Ishikawa (cell line): Measurements from ENCODE around the gene PFKP.

ENCODE experiments used
- CEBPB ChIP-seq: IDR thresholded peaks from 2 replicates; pipeline ENCODE4 v1.6.1; 2012
- CREB1 ChIP-seq: IDR thresholded peaks from 2 replicates; pipeline ENCODE4 v1.6.1; 2012; ENCODE audit warnings: low read depth
- EGR1 ChIP-seq: IDR thresholded peaks from 2 replicates; pipeline ENCODE4 v1.6.1; 2012
- EP300 ChIP-seq: IDR thresholded peaks from 2 replicates; pipeline ENCODE4 v1.6.1; 2012; ENCODE audit warnings: borderline replicate concordance
- FOXM1 ChIP-seq: IDR thresholded peaks from 2 replicates; pipeline ENCODE4 v1.6.1; 2012; ENCODE audit warnings: low read depth, borderline replicate concordance
- NFIC ChIP-seq: IDR thresholded peaks from 2 replicates; pipeline ENCODE4 v1.6.1; 2012
- RAD21 ChIP-seq: IDR thresholded peaks from 2 replicates; pipeline ENCODE4 v1.6.1; 2012; ENCODE audit warnings: low read depth
- TAF1 ChIP-seq: IDR thresholded peaks from 2 replicates; pipeline ENCODE4 v1.6.1; 2012; ENCODE audit warnings: low read depth, mild to moderate bottlenecking
- TCF12 ChIP-seq: IDR thresholded peaks from 2 replicates; pipeline ENCODE4 v1.6.1; 2012; ENCODE audit warnings: low read depth
- TEAD4 ChIP-seq: IDR thresholded peaks from 2 replicates; pipeline ENCODE4 v1.6.1; 2012
- YY1 ChIP-seq: IDR thresholded peaks from 2 replicates; pipeline ENCODE4 v1.6.1; 2012; ENCODE audit warnings: low read depth
- ZBTB7A ChIP-seq: IDR thresholded peaks from 2 replicates; pipeline ENCODE4 v1.6.1; 2012; ENCODE audit warnings: low read depth
- TF ChIP-seq, protein P1 (sequence below): IDR thresholded peaks from 2 replicates; pipeline ENCODE4 v1.6.1; 2012
- TF ChIP-seq, protein P2 (sequence below): IDR thresholded peaks from 2 replicates; pipeline ENCODE4 v1.6.1; 2012; ENCODE audit warnings: low read depth, mild to moderate bottlenecking
- TF ChIP-seq, protein P3 (sequence below): IDR thresholded peaks from 2 replicates; pipeline ENCODE4 v1.6.1; 2012

PFKP gene

DNA sequence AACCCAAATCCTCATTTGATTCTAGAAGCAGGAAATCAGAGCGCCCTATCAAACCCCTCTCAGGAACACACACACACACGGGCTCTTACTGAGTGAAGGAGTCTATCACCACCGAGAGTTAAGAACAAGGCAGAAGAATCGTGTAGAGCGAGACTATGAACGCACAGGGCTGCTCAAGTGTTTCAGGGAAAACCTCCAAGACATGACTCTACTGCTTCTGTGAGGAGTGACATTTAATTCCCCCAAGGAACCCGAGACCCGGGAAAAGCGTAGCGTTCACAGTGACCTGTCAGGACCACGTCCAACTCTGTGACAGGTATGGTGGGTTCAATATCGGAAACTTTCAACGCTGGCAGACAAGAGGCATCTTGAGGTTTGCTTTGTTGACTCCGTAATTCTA lies 83.6 kb downstream of the PFKP start:
- TF ChIP-seq EP300 (no peak), EGR1 (no peak), NFIC (no peak), ZBTB7A (no peak), TEAD4 (no peak), TAF1 (no peak)
- TF ChIP-seq, protein P1, sequence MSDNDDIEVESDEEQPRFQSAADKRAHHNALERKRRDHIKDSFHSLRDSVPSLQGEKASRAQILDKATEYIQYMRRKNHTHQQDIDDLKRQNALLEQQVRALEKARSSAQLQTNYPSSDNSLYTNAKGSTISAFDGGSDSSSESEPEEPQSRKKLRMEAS, result no peak
- TF ChIP-seq, protein P2, sequence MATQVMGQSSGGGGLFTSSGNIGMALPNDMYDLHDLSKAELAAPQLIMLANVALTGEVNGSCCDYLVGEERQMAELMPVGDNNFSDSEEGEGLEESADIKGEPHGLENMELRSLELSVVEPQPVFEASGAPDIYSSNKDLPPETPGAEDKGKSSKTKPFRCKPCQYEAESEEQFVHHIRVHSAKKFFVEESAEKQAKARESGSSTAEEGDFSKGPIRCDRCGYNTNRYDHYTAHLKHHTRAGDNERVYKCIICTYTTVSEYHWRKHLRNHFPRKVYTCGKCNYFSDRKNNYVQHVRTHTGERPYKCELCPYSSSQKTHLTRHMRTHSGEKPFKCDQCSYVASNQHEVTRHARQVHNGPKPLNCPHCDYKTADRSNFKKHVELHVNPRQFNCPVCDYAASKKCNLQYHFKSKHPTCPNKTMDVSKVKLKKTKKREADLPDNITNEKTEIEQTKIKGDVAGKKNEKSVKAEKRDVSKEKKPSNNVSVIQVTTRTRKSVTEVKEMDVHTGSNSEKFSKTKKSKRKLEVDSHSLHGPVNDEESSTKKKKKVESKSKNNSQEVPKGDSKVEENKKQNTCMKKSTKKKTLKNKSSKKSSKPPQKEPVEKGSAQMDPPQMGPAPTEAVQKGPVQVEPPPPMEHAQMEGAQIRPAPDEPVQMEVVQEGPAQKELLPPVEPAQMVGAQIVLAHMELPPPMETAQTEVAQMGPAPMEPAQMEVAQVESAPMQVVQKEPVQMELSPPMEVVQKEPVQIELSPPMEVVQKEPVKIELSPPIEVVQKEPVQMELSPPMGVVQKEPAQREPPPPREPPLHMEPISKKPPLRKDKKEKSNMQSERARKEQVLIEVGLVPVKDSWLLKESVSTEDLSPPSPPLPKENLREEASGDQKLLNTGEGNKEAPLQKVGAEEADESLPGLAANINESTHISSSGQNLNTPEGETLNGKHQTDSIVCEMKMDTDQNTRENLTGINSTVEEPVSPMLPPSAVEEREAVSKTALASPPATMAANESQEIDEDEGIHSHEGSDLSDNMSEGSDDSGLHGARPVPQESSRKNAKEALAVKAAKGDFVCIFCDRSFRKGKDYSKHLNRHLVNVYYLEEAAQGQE, result no peak
- TF ChIP-seq, protein P3, sequence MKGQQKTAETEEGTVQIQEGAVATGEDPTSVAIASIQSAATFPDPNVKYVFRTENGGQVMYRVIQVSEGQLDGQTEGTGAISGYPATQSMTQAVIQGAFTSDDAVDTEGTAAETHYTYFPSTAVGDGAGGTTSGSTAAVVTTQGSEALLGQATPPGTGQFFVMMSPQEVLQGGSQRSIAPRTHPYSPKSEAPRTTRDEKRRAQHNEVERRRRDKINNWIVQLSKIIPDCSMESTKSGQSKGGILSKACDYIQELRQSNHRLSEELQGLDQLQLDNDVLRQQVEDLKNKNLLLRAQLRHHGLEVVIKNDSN, result no peak

- TF ChIP-seq EP300, result peak; percentile 42; the same call in 1 of the 2 replicates
- no peak for TF ChIP-seq EGR1
- peak; percentile 33; the same call in 1 of the 2 replicates for TF ChIP-seq NFIC
- TF ChIP-seq CREB1, result no peak
- peak; percentile 46 for TF ChIP-seq TCF12
- peak; percentile 27; the same call in 1 of the 2 replicates for TF ChIP-seq TEAD4
- TF ChIP-seq, protein P3, result no peak
- no peak for TF ChIP-seq YY1
- no peak for TF ChIP-seq ZBTB7A
Measured at GRCh38 chr10:3151889-3152565, 84.7 kb downstream of the PFKP start.

DNA sequence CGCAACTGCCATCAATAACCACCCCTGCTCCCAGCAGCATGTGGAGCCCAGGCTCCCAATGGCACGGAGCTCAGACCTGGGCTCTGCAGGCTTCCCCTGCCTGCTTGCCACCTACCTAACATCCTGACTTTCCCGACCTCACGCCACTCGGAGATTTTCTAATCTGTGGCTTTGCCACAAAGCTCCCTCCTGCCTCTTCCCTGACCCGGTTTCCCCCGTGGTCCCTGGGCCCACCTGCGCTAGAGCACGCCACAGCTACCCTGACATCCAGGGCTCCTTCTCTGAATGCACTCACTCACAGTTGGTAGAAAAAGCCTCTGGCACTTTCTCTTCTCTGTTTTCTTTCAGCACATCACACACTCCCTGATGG lies 85.2 kb downstream of the PFKP start:
- no peak for TF ChIP-seq EGR1
- TF ChIP-seq NFIC, result no peak
- TF ChIP-seq CREB1, result no peak
- TF ChIP-seq TCF12, result no peak
- TF ChIP-seq, protein P2, result no peak
- no peak for TF ChIP-seq FOXM1
- TF ChIP-seq, protein P1, result no peak
- no peak for TF ChIP-seq YY1
- no peak for TF ChIP-seq TAF1
- no peak for TF ChIP-seq CEBPB
- TF ChIP-seq EP300, result no peak
- TF ChIP-seq, protein P3, result no peak
- TF ChIP-seq RAD21, result no peak
- no peak for TF ChIP-seq ZBTB7A
- no peak for TF ChIP-seq TEAD4

DNA sequence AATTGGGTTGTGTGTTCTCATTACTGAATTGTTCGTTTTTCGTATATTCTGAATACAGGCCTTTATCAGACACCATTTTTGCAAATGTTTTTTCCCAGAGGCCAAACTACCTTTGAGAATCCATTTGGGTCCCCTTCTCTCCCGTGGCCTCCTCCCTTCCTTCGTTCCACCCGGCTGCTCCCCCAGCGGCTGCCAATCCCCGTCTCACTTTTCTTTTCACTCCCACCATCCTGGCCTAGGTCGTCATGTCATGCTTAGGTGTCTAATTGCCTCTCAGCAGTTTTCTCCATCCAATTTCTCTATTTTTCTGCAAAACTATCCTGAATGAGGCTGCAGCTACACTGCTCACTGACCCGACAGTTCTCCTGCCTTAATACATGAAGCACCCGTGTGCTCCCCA lies 87.3 kb downstream of the PFKP start:
- TF ChIP-seq, protein P3, result no peak
- TF ChIP-seq EGR1 (no peak), TAF1 (no peak)
- TF ChIP-seq, protein P1, result no peak

DNA sequence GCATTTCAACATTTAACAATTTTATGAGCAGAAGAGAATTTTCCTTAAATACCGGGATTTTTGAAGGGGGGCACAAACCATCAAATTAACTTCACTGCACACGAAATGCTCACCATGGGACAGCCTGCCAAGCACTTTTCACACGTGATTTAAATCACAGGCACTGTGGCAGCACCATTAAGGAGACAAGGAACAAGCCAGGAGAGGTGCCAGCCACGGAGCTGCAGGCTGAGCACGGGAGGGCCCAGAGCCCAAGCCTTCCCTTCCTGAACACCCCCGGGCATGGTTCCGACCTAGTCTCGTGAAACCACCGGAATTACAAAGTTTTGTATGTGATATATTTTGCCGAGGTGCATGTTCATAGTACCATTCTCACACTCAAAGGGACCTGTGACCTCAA lies 91.8 kb downstream of the PFKP start:
- TF ChIP-seq CREB1 (no peak), EP300 (no peak), ZBTB7A (no peak), TEAD4 (no peak), CEBPB (no peak), YY1 (no peak), FOXM1 (no peak), RAD21 (no peak), TCF12 (no peak), TAF1 (no peak)
- TF ChIP-seq, protein P3, result no peak
- TF ChIP-seq, protein P1, result no peak
- TF ChIP-seq, protein P2, result no peak
